IMR-90 (cell line): ENCODE measurements around the gene TUSC2. TPM values are rescaled to one million over a fixed set of nuclear protein-coding genes. Genes with fewer than 3 reads are reported as not detected.

Source experiments
- ATAC-seq: fragments of 200-7000 bp; cut with Tn5 transposase; 2 replicates; pipeline ENCODE4 v1.9.1; 2020; ENCODE audit warnings: low read depth, mild to moderate bottlenecking, moderate library complexity
- BruUV-seq: library from RNA; stranded (reverse); fragments of 400-500 nt; replicated peaks from 2 replicates; lab custom pipeline; 2021; lab: Mats Ljungman, UMichigan
- CTCF ChIA-PET: fragments of 300-600 bp; formaldehyde crosslinking; extraction: SDS; loops from one replicate; lab custom pipeline; 2021; ENCODE audit warnings: antibody characterized with exemption; lab: Yijun Ruan, JAX
- POLR2A ChIA-PET: fragments of 300-600 bp; sonication (Branson Sonifier 250); formaldehyde crosslinking; loops from one replicate; lab custom pipeline; 2022; ENCODE audit warnings: antibody characterized with exemption; ENCODE audit not compliant: unreplicated experiment; lab: Charles Lee
- DNase-seq: peaks from one replicate; pipeline ENCODE4 v3.0.0; 2013
- H2AFZ ChIP-seq: replicated peaks from 2 replicates; pipeline ENCODE3; 2013; ENCODE audit warnings: low read length, mild to moderate bottlenecking; ENCODE audit not compliant: poor library complexity
- H2AK5ac ChIP-seq: 2 replicates; pipeline ENCODE4 v1.6.1; 2013; ENCODE audit warnings: low read depth, low read length, inconsistent platforms
- H2AK9ac ChIP-seq: replicated peaks from 2 replicates; pipeline ENCODE3; 2013; ENCODE audit warnings: mild to moderate bottlenecking, low read depth, low read length, moderate library complexity; ENCODE audit not compliant: poor library complexity
- H2BK120ac ChIP-seq: 2 replicates; pipeline ENCODE4 v1.6.1; 2013; ENCODE audit warnings: low read depth, low read length, inconsistent platforms
- H2BK15ac ChIP-seq: 3 replicates; pipeline ENCODE4 v1.6.1; 2013; ENCODE audit warnings: low read depth, low read length, inconsistent platforms
- H2BK20ac ChIP-seq: 2 replicates; pipeline ENCODE4 v1.6.1; 2013; ENCODE audit warnings: low read depth, mild to moderate bottlenecking, inconsistent platforms, low read length, moderate library complexity
- H2BK5ac ChIP-seq: 2 replicates; pipeline ENCODE4 v1.6.1; 2013; ENCODE audit warnings: mild to moderate bottlenecking, low read depth, low read length, inconsistent platforms; ENCODE audit not compliant: poor library complexity, severe bottlenecking
- H3K14ac ChIP-seq: replicated peaks from 2 replicates; pipeline ENCODE4 v1.6.1; 2013; ENCODE audit warnings: low read depth, low read length, inconsistent platforms
- H3K18ac ChIP-seq: 2 replicates; pipeline ENCODE4 v1.6.1; 2013; ENCODE audit warnings: low read depth, low read length, control low read depth
- H3K23ac ChIP-seq: 2 replicates; pipeline ENCODE4 v1.6.1; 2013; ENCODE audit warnings: low read depth, low read length, inconsistent platforms
- H3K27ac ChIP-seq: 2 replicates; pipeline ENCODE4 v1.5.1; 2013; ENCODE audit warnings: mild to moderate bottlenecking, control low read depth, low read length; ENCODE audit not compliant: insufficient read depth
- H3K27me3 ChIP-seq: 2 replicates; pipeline ENCODE4 v1.6.1; 2013; ENCODE audit warnings: low read length; ENCODE audit not compliant: control insufficient read depth, insufficient read depth
- H3K36me3 ChIP-seq: 2 replicates; pipeline ENCODE4 v1.6.1; 2013; ENCODE audit warnings: low read length, mixed read lengths; ENCODE audit not compliant: control insufficient read depth, insufficient read depth
- H3K4ac ChIP-seq: 2 replicates; pipeline ENCODE4 v1.6.1; 2013; ENCODE audit warnings: low read depth, low read length, inconsistent platforms
- H3K4me1 ChIP-seq: 2 replicates; pipeline ENCODE4 v1.6.1; 2013; ENCODE audit warnings: low read length, mixed read lengths; ENCODE audit not compliant: control insufficient read depth, insufficient read depth
- H3K4me2 ChIP-seq: 2 replicates; pipeline ENCODE4 v1.6.1; 2013; ENCODE audit warnings: low read depth, mild to moderate bottlenecking, control low read depth, low read length, moderate library complexity
- H3K4me3 ChIP-seq: 2 replicates; pipeline ENCODE4 v1.5.1; 2013; ENCODE audit warnings: low read depth, mild to moderate bottlenecking, control low read depth, low read length, moderate library complexity; ENCODE audit not compliant: insufficient read depth
- H3K56ac ChIP-seq: 2 replicates; pipeline ENCODE4 v1.6.1; 2013; ENCODE audit warnings: low read length, inconsistent platforms; ENCODE audit not compliant: insufficient read depth; ENCODE audit errors: extremely low read depth
- H3K79me1 ChIP-seq, 2 experiments: 2 replicates each; pipeline ENCODE4 v1.6.1; 2013; ENCODE audit warnings: low read length in 2 of 2, inconsistent platforms in 1 of 2, low read depth in 1 of 2
- H3K9ac ChIP-seq: 2 replicates; pipeline ENCODE4 v1.6.1; 2013; ENCODE audit warnings: low read depth, low read length, control low read depth
- H3K9me1 ChIP-seq: 2 replicates; pipeline ENCODE4 v1.6.1; 2013; ENCODE audit warnings: low read length, inconsistent platforms; ENCODE audit not compliant: insufficient read depth
- H3K9me3 ChIP-seq: 2 replicates; pipeline ENCODE4 v1.6.1; 2013; ENCODE audit warnings: low read length; ENCODE audit not compliant: control insufficient read depth, insufficient read depth
- H4K20me1 ChIP-seq: 2 replicates; pipeline ENCODE4 v1.6.1; 2013; ENCODE audit warnings: low read length, inconsistent platforms; ENCODE audit not compliant: insufficient read depth
- H4K5ac ChIP-seq: 2 replicates; pipeline ENCODE4 v1.6.1; 2013; ENCODE audit warnings: mild to moderate bottlenecking, low read depth, low read length, control low read depth
- H4K8ac ChIP-seq, 2 experiments: 2 replicates each; pipeline ENCODE4 v1.6.1; 2013; ENCODE audit warnings: low read depth in 2 of 2, low read length in 2 of 2, control low read depth in 1 of 2, inconsistent platforms in 1 of 2
- H4K91ac ChIP-seq: 2 replicates; pipeline ENCODE4 v1.6.1; 2013; ENCODE audit warnings: low read depth, low read length, inconsistent platforms; ENCODE audit not compliant: insufficient read depth
- CHD1 ChIP-seq: IDR thresholded peaks from 2 replicates; pipeline ENCODE4 v1.6.1; 2012; ENCODE audit warnings: low read depth, low read length, improper control_type of control experiment
- SMC3 ChIP-seq: fragments of 150-350 bp; IDR thresholded peaks from 2 replicates; pipeline ENCODE4 v1.6.1; 2016; ENCODE audit warnings: low read depth, mild to moderate bottlenecking, antibody characterized with exemption, low read length, moderate library complexity
- WGBS, 2 experiments: methylation state at CpG; one replicate each; pipeline versions ENCODE4 v1.1.5 to v1.1.7; 2013; ENCODE audit warnings: missing lambda C conversion rate in 2 of 2; ENCODE audit not compliant: insufficient read length in 1 of 2; ENCODE audit errors: extremely low coverage in 2 of 2; 5-methylcytosine and 5-hydroxymethylcytosine counted together
- dilution Hi-C: fragments of 300-500 bp; cut with HindIII; formaldehyde crosslinking; loops from one replicate; pipeline ENCODE4 v1.14.3; 2018; ENCODE audit warnings: low sequenced_read_pairs; ENCODE audit not compliant: unreplicated experiment
- in situ Hi-C: fragments of 300-500 bp; cut with MboI; formaldehyde crosslinking; loops from 3 replicates; pipeline ENCODE4 v1.14.3; 2019; ENCODE audit warnings: low sequenced_read_pairs, inconsistent platforms, mixed read lengths
- intact Hi-C: fragments of 100-400 bp; cut with micrococcal nuclease; formaldehyde crosslinking; loops from 2 replicates; pipeline ENCODE4 v1.10.0; 2022
- polyA plus RNA-seq, 3 experiments: library from polyadenylated mRNA; depleted of rRNA; stranded (reverse); fragments of >200 nt; gene quantifications; 2 replicates each; pipeline ENCODE4 v1.2.3, GENCODE V29; 2012; ENCODE audit warnings: low replicate concordance in 1 of 3
- total RNA-seq: library from RNA; depleted of rRNA; stranded (reverse); fragments of >200 nt; gene quantifications from 2 replicates; pipeline ENCODE4 v1.2.3, GENCODE V29; 2012
- TF ChIP-seq, protein P1 (sequence below): conservative IDR thresholded peaks from 2 replicates; pipeline ENCODE4 v1.5.1; 2012; ENCODE audit warnings: mild to moderate bottlenecking, low read depth, low read length, improper control_type of control experiment

TUSC2 gene
- total and polyA plus RNA-seq, 2 of the 4 experiments (the other 2 are of a cell fraction), result 13.4 to 24.0 TPM

DNA sequence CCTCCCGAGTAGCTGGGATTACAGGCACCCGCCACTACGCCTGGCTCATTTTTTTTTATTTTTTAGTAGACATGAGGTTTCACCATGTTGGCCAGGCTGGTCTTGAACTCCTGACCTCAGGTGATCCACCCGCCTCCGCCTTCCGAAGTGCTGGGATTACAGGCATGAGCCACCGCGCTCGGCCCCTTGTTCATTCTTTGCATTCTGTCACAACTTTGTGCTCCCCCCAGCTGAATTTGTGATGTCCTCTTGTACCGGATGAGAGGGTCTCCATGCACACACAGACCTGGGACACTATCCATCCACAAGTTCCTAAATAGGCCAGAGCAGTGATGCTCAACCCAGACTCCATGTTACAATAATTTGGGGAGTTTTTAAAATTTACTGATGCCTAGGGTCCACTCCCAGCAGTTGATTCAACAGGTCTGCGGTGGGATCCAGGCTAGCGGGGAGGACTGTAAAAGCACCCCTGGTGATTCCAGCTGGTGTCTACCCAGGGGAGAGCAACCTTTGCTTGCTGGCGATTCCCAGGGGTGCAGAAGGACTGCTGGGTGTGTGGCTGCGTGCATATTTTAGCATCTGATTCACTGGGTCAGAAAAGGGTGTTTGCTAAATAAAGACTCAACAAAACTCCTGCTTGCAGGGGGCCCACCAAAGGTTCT lies 11.6 kb upstream of the TUSC2 start:
- Histone ChIP-seq H3K9ac (peak overlapping the region; percentile 69; the same call in 1 of the 2 replicates), H3K18ac (no peak overlapping the region), H2BK20ac (peak overlapping the region; percentile 21; the same call in 1 of the 2 replicates), H3K4me3 (peak overlapping the region; percentile 43; the same call in 1 of the 2 replicates), H2AK5ac (peak overlapping the region; percentile 24; the same call in 1 of the 2 replicates), H3K4me2 (peak overlapping the region; percentile 79), H3K36me3 (no peaks in the 10 kb centered on the region; the same call in 1 of the 2 replicates), H3K27ac (no peak overlapping the region), H3K14ac (peak overlapping the region; percentile 65), H3K9me1 (peaks cover 17% of the 10 kb centered on the region), H2AFZ (peak overlapping the region; percentile 94), H3K27me3 (no peaks in the 10 kb centered on the region), H2BK15ac (peak overlapping the region; percentile 58; the same call in 1 of the 3 replicates), H3K56ac (peak overlapping the region; percentile 4; the same call in 1 of the 2 replicates), H3K23ac (peak overlapping the region; percentile 34), H2AK9ac (peak overlapping the region; percentile 12), H3K4ac (peak overlapping the region; percentile 39), H4K8ac (peak overlapping the region; percentile 59 to 97), H3K4me1 (peaks cover 24% of the 10 kb centered on the region), H4K5ac (no peak overlapping the region), H4K91ac (peak overlapping the region; percentile 73), H3K9me3 (no peaks in the 10 kb centered on the region), H3K79me1 (peaks cover 15 to 43% of the 10 kb centered on the region in 2 experiments; a peak in 3 of 4 replicates), H4K20me1 (peaks cover 22% of the 10 kb centered on the region), H2BK120ac (peak overlapping the region; percentile 58), H2BK5ac (peak overlapping the region; percentile 82)
- ChIA-PET POLR2A (no interaction called here), CTCF (no interaction called here)
- ATAC-seq (no peak), DNase-seq (peak; percentile 45)
- TF ChIP-seq CHD1 (no peak), SMC3 (no peak)
- TF ChIP-seq, protein P1, sequence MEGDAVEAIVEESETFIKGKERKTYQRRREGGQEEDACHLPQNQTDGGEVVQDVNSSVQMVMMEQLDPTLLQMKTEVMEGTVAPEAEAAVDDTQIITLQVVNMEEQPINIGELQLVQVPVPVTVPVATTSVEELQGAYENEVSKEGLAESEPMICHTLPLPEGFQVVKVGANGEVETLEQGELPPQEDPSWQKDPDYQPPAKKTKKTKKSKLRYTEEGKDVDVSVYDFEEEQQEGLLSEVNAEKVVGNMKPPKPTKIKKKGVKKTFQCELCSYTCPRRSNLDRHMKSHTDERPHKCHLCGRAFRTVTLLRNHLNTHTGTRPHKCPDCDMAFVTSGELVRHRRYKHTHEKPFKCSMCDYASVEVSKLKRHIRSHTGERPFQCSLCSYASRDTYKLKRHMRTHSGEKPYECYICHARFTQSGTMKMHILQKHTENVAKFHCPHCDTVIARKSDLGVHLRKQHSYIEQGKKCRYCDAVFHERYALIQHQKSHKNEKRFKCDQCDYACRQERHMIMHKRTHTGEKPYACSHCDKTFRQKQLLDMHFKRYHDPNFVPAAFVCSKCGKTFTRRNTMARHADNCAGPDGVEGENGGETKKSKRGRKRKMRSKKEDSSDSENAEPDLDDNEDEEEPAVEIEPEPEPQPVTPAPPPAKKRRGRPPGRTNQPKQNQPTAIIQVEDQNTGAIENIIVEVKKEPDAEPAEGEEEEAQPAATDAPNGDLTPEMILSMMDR, result no peak
- 97% methylated on average over 5 of the region's 14 CpGs; no CpG with 5 or more reads in 1 of the 2 experiments for WGBS, 2 experiments
- BruUV-seq, result no TSS peak
- in situ Hi-C loops, result loop anchor here (25.0 kb wide), 3 partner anchors 1048 to 1823 kb away; partner anchors contain the start of genes ABHD14B, GPR62, MANF and PCBP4
- dilution Hi-C loops, result no loop called here
- intact Hi-C loops, result no loop called here
